Mononuclear cell (primary cell): ENCODE results near the gene GMDS. TPM values are rescaled to one million over a fixed set of nuclear protein-coding genes. Genes with fewer than 3 reads are reported as not detected.
"Not testable (repeated sequence)": the region's sequence is repeated elsewhere in the genome, so short reads cannot be mapped to it uniquely, and the experiment has no call there.

Experiments used
- H3K27me3 ChIP-seq: 2 replicates; pipeline ENCODE4 v1.6.0; 2011; ENCODE audit warnings: low read length, control low read depth; ENCODE audit not compliant: insufficient read depth
- H3K4me1 ChIP-seq: 2 replicates; pipeline ENCODE4 v1.5.1; 2011; ENCODE audit warnings: mild to moderate bottlenecking, low read length, control low read depth; ENCODE audit not compliant: insufficient read depth
- H3K4me3 ChIP-seq: 2 replicates; pipeline ENCODE4 v1.5.1; 2011; ENCODE audit warnings: mild to moderate bottlenecking, low read length, moderate library complexity
- H3K9me3 ChIP-seq: 2 replicates; pipeline ENCODE4 v1.5.1; 2011; ENCODE audit warnings: low read depth, mild to moderate bottlenecking, control low read depth, low read length
- total RNA-seq: library from RNA; depleted of rRNA; stranded (reverse); fragments of >200 nt; gene quantifications from one replicate; pipeline ENCODE4 v1.2.3, GENCODE V29; 2012

The GMDS gene
- total RNA-seq, 1 donor: 10.6 TPM

- no peaks in the 10 kb centered on the region for H3K9me3 ChIP-seq
- H3K4me1 ChIP-seq: peaks cover 6% of the 10 kb centered on the region
- no peaks in the 10 kb centered on the region for H3K27me3 ChIP-seq
- H3K4me3 ChIP-seq: no peak overlapping the region
Observed at GRCh38 chr6:1767481-1768246, 477.7 kb downstream of the GMDS start.

GRCh38 chr6:1766654-1767053 lies 478.8 kb downstream of the GMDS start:
- no peak overlapping the region for H3K4me3 ChIP-seq
- H3K4me1 ChIP-seq: peaks cover 6% of the 10 kb centered on the region
- H3K27me3 ChIP-seq: no peaks in the 10 kb centered on the region
- H3K9me3 ChIP-seq: no peaks in the 10 kb centered on the region

GRCh38 chr6:1765160-1765903 lies 480.1 kb downstream of the GMDS start:
- no peaks in the 10 kb centered on the region for H3K27me3 ChIP-seq
- H3K4me1 ChIP-seq: peaks cover 6% of the 10 kb centered on the region
- H3K9me3 ChIP-seq: no peaks in the 10 kb centered on the region
- H3K4me3 ChIP-seq: no peak overlapping the region

GRCh38 chr6:1764397-1764987 lies 480.9 kb downstream of the GMDS start:
- Histone ChIP-seq H3K27me3 (no peaks in the 10 kb centered on the region), H3K9me3 (no peaks in the 10 kb centered on the region), H3K4me1 (no peaks in the 10 kb centered on the region), H3K4me3 (no peak overlapping the region)

GRCh38 chr6:1763404-1763803 lies 482.0 kb downstream of the GMDS start:
- Histone ChIP-seq H3K9me3 (no peaks in the 10 kb centered on the region), H3K4me3 (no peak overlapping the region), H3K4me1 (no peaks in the 10 kb centered on the region), H3K27me3 (no peaks in the 10 kb centered on the region)

GRCh38 chr6:1762203-1762602 lies 483.2 kb downstream of the GMDS start:
- no peaks in the 10 kb centered on the region for H3K4me1 ChIP-seq
- no peak overlapping the region for H3K4me3 ChIP-seq
- no peaks in the 10 kb centered on the region for H3K27me3 ChIP-seq
- no peaks in the 10 kb centered on the region for H3K9me3 ChIP-seq

GRCh38 chr6:1761477-1761877 lies 483.9 kb downstream of the GMDS start:
- Histone ChIP-seq H3K4me3 (no peak overlapping the region), H3K4me1 (no peaks in the 10 kb centered on the region), H3K9me3 (no peaks in the 10 kb centered on the region), H3K27me3 (no peaks in the 10 kb centered on the region)

GRCh38 chr6:1760876-1761275 lies 484.5 kb downstream of the GMDS start:
- no peaks in the 10 kb centered on the region for H3K9me3 ChIP-seq
- H3K27me3 ChIP-seq: no peaks in the 10 kb centered on the region
- H3K4me3 ChIP-seq: no peak overlapping the region
- H3K4me1 ChIP-seq: no peaks in the 10 kb centered on the region

- Histone ChIP-seq H3K4me3 (no peak overlapping the region), H3K9me3 (no peaks in the 10 kb centered on the region), H3K4me1 (no peaks in the 10 kb centered on the region), H3K27me3 (no peaks in the 10 kb centered on the region)
Observed at GRCh38 chr6:1759870-1760269, 485.5 kb downstream of the GMDS start.

GRCh38 chr6:1758076-1758679 lies 487.2 kb downstream of the GMDS start:
- no peaks in the 10 kb centered on the region for H3K9me3 ChIP-seq
- no peak overlapping the region for H3K4me3 ChIP-seq
- no peaks in the 10 kb centered on the region for H3K4me1 ChIP-seq

GRCh38 chr6:1757131-1757530 lies 488.3 kb downstream of the GMDS start:
- Histone ChIP-seq H3K4me1 (no peaks in the 10 kb centered on the region), H3K9me3 (no peaks in the 10 kb centered on the region), H3K27me3 (no peaks in the 10 kb centered on the region), H3K4me3 (no peak overlapping the region)

More at GRCh38 chr6:1758076-1758679, 487.2 kb downstream of the GMDS start:
- H3K27me3 ChIP-seq: no peaks in the 10 kb centered on the region

- H3K27me3 ChIP-seq: no peaks in the 10 kb centered on the region
- no peaks in the 10 kb centered on the region for H3K4me1 ChIP-seq
- no peaks in the 10 kb centered on the region for H3K9me3 ChIP-seq
- H3K4me3 ChIP-seq: no peak overlapping the region
Observed at GRCh38 chr6:1756472-1757129, 488.8 kb downstream of the GMDS start.

- not testable (repeated sequence) for H3K4me3 ChIP-seq, H3K27me3 ChIP-seq, H3K4me1 ChIP-seq, H3K9me3 ChIP-seq
Observed at GRCh38 chr6:1751063-1751462, 494.3 kb downstream of the GMDS start.

- Histone ChIP-seq H3K4me1 (no peaks in the 10 kb centered on the region), H3K9me3 (no peaks in the 10 kb centered on the region), H3K4me3 (no peak overlapping the region), H3K27me3 (no peaks in the 10 kb centered on the region)
Observed at GRCh38 chr6:1749041-1749440, 496.4 kb downstream of the GMDS start.

GRCh38 chr6:1747531-1747930 lies 497.9 kb downstream of the GMDS start:
- Histone ChIP-seq H3K9me3 (no peaks in the 10 kb centered on the region), H3K4me1 (no peaks in the 10 kb centered on the region), H3K4me3 (no peak overlapping the region), H3K27me3 (no peaks in the 10 kb centered on the region)
